Left forelimb (tissue), 1 donor: ENCODE results near the gene NAT9.

Experiments used
- DNase-seq: peaks from one replicate; pipeline ENCODE4 v3.0.0-alpha.2; 2018; ENCODE audit warnings: low spot score

NAT9 gene, protein sequence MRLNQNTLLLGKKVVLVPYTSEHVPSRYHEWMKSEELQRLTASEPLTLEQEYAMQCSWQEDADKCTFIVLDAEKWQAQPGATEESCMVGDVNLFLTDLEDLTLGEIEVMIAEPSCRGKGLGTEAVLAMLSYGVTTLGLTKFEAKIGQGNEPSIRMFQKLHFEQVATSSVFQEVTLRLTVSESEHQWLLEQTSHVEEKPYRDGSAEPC

DNA sequence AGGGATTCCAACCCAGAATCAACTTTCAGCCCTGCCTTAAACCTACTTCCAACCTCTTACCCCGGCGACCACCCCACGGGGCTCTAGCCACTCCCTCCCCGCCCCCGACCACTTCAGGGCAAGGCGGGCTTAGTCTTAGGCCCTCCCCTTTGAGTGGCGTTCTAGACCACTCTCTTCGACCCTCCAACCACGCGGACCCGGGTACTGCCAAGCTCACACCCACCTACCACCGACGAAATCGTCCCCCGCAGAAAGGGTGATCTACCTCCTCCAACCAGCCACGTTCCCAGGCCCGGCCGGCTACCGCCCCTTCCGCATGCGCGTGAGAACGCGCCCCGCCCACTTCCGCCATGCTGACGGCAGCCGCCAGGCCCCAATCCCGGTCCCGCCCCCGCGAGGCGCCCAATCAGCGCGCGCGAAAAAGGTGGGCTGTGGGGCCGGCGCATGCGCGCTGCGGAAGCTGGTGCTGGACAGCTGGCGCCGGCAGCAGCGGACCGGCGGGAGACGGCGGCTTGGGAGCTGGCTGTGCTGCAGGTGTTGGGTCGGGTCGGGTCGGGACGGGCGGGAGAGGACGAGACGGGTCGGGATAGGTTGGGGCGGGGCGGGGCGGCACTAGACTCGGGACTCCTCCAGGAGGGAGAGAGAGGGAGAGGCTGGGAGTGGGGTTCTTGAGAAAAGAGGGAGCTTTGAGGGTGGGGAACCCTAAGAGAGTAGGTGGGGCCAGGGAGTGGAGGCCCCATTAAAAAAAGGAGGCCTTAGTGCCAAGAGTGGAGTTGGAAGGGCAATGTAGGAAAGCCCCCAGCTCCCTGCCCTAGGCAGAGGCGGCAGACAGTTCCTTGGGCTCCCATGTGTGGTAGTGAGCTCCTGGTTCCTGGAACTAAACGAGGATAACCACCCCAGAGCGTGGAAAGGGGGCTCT lies at the start of gene NAT9:
TSS of gene NAT9 (minus strand) at position 302 of the 919 bp plus-strand sequence. CDS start 647 bp downstream, outside the sequence.
- DNase-seq = peak; percentile 100

DNA sequence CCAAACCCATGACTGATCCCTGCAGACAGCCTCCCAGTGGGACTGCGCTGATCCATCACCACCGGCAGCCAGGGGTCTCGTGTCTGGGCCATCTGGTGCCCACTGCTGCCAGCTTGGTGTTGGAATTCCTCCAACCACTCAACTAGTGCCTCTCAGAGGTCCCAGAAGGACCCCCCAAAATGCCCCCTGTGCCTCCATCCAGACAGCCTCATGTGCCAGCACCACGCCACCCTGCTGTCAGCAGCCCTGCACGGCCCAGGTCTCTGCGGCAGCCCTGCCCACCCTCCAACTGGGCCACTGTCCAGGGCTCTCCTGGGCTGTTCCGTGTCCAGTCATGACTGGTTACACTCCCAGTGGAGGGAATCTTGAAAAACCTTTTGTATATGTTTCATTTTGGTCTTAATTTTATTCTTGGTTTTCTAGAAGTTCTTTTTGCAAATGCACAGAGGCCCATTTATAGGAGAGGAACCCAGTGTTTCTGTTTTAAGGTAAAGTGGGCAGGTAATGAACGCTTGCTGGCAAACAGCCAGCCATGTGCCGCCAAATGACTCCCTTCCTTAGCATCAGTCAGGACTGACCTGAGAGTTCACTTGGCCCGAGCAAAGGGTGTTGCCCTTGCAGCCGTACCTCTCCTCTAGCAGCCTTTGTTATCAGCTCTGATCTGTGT lies 48.9 kb upstream of the NAT9 start:
- DNase-seq = no peak

- no peak for DNase-seq
Measured at GRCh38 chr17:74822939-74823367, 46.8 kb upstream of the NAT9 start.

- no peak for DNase-seq
Measured at GRCh38 chr17:74822335-74822938, 46.3 kb upstream of the NAT9 start.

DNA sequence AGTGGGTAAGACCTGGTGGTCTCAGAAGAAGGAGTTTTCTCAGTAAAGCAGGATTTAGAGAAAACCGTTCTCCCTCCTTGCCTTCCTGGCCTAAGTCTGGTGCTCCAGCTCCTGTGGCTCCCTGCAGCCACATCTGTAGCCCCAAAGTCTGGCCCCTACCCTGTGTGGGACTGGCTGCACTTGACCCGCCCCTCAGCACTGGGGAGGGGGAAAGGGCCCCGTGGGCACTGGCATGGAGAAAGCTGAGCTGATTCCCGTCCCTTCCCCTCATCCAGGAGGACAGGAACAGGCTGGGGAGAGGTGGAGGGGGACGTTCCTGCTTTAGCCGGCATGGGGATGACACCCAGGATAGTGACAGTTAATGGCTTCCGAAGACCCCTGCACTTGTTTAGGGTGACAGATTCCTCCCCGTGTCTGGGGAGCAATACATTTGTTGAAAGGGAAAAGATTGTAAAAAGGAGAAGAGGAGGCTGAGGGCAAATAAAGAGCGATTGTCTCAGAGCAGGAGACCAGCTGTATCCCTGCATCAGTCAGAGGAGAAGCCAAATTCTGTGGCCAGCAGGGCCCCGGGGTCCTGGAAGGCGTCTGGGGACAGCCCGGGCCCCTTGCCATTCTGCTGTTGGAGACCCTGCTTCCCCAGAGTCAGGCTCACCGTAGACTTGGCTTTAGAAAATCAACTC lies 45.6 kb upstream of the NAT9 start:
- DNase-seq = no peak

DNA sequence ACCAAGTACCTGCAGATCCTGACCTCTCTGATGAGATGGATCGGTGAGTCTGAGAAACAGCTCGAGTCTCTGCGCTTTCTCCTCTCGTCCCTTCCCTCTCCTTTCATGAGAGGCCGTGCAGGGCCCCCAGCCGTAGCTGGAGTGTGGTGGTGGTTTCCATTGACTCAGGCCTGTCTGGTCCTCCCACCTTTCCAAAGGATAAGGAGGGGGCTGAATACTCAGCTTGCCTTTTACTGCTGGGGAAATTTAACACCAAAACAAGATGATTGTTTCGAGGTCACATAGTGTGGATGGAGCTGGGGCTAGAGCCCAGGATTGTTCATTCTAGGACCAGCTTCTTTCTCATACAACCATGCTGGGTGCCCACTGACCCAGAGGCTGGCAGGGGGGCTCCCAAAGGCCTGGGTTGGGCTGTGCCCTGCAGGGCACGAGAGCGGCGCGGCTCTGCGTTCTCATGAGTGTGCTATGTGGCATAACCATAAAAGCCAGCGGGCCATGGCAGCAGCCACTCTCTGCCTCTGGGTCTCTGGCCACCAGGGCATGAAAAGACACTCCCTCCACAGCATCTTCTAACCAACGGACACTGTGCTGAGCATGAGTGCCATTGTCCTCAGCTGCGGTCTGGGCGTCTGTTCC lies 43.8 kb upstream of the NAT9 start:
- no peak for DNase-seq

DNA sequence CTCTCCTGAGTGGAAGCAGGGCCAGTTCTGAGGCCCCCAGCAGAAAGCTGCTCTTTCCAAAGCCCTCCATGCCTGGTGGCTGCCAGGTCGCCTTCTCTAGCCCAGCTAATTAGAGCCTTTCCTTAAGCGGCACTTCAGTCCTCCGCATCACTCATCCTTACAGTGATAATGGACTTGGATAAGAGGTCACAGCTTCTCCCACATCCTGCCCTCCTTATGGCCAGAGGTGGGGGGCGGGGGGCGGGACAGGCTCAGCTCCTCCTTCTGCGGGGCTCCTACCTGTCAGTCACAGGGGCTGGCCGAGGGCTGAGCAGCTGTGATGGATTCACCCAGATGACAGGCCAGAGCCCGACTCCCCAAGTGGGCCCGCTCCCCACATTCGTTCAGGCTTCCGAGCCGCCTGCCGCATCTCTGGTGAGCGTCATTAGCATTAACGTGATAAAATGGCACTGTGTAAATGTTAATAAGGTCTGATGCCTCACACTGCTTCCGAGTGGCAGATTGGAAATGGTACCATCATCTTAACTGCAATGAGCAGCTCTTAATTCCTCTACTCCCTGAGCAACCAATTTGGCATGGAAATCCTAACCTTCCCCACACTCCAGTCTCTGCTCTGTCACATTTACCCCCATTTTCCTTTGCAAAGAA lies 42.3 kb upstream of the NAT9 start:
- no peak for DNase-seq

GRCh38 chr17:74816905-74817620 lies 40.9 kb upstream of the NAT9 start:
- no peak for DNase-seq

DNA sequence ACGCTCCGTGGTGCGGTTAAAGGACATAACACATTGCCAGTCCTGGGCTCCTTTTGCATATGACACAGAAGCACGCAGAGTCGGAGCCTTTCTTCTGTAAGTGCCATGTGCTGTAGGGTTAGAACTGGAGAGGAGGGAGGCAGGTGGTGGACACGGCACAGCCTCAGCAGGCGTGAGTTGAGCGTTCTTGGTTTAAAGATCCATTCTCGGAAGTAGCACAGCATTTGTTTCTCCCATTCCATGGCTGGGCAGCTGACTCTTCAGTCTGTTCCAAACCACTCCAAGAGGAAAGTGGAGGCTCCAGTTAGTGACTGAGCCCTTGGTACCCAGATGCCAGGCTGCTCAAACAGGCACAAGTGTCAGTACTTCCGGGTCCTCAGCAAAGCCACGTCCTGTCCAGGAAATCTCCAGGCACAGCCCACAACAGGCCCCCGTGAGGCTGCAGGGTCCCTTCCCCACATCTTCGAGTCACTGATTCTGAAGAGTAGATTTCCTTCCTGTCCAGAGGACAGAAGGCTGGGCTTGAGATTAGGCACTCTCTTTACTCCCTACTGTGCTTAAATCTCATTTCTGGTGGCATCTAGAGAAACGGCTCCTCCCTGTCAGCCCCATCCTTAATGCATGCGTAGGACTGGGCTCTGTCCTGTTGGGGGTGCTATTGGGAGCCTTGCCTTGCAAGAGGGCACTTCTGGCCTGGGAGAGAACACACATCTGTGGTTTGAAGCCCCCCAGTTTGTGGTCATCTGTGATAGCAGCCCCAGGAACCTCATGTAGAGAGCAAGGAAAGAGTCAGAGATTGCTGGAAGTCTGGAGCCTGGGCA lies 39.6 kb upstream of the NAT9 start:
- no peak for DNase-seq

GRCh38 chr17:74815067-74815466 lies 38.9 kb upstream of the NAT9 start:
- no peak for DNase-seq

DNA sequence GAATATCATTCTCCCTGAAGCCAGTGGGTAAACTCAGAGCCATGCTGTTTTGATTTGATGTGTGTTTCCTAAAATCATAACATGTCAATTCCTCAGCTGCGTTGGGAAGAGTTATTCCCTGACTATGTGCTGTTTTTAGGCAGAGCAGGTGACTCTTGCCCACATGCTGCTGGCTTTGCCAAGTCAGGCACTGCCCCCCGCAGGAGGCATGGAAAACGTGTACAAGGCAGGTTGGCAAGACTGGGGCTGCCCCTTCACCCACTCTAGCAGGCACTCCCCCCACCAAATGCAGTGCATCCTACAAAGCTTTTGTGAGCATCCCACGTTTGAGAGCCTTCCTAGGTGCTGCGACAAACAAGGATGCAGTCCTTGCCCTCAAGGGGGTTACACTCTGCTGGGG lies 38.3 kb upstream of the NAT9 start:
- DNase-seq = no peak

- DNase-seq = no peak
Measured at GRCh38 chr17:74812109-74813009, 36.2 kb upstream of the NAT9 start.

DNA sequence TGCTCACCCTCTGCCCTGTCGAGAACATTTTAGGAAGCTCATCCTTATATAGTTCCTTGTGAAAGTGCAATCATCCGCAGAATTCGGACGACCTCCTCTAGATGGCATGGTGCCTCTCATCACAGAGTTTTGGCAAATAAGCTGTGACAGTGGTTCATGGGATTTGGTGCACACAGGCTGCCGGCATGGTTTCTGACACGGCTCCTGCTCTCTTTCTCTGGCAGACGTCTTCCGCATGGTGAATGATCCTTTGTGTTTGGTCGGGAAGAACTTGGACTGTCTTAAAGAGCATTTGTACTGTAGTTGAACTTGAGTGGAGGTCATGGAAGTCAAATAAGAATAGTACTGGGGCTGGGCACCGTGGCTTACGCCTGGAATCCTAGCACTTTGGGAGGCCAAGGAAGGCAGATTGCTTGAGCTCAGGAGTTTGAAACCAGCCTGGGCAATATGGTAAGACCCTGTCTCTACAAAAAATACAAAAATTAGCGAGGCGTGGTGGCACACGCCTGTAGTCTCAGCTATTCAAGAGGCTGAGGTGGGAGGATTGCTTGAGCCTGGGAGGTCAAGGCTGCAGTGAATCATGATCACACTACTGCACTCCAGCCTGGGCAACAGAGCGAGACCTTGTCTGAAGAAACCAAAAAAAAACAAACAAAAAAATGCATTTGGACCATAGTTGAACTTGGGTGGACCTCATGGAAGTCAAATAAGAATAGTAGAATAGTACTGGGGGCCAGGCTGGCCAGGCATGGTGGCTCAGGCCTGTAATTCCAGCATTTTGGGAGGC lies 34.7 kb upstream of the NAT9 start:
- no peak for DNase-seq

GRCh38 chr17:74808714-74809430 lies 32.7 kb upstream of the NAT9 start:
- no peak for DNase-seq

DNA sequence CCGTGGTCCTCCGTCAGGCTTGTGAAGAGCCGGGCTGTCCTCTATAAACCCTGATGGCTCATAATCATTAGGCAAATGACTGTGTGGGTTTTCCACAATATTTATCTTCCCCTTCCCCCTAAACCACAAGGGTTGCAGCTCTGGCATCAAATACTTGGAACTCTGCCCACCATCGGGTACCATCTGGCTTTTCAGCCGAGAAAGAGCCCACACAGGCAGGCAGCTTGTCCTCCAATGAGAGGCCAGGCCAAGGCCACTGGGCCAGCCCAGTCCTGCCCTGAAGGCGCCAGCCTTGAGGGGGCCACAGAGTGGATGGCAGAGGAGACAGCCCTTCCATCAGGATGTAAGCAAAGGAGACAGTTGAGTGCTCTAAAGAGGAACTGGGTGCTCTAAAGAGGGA lies 31.8 kb upstream of the NAT9 start:
- DNase-seq = no peak

- no peak for DNase-seq
Measured at GRCh38 chr17:74807441-74807840, 31.3 kb upstream of the NAT9 start.

DNA sequence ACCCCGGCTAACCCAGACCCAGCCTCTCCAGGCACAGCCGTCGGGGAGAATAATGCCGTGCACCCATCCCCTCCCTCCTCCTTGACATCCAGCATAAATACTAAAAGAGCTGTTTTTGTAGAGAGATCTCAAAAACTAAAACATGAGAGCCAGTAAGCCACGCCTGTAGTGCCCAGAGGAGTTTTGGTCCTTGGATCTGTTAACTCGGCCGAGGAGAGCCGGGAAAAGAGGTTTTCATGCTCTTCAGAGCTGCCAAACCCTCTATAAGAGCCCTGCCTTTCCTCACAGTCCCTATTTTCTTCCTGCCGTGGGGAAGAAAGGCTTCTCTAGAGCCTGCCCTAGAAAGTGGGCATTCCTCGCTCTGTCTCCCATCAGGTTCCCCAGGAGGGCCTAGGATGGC lies 30.2 kb upstream of the NAT9 start:
- DNase-seq = no peak
